Mononuclear cell (primary cell): ENCODE measurements around the gene DIO3. TPM values are rescaled to one million over a fixed set of nuclear protein-coding genes. Genes with fewer than 3 reads are reported as not detected.
"Not testable (repeated sequence)": the region's sequence is repeated elsewhere in the genome, so short reads cannot be mapped to it uniquely, and the experiment has no call there.

Source experiments
- H3K27me3 ChIP-seq: 2 replicates; pipeline ENCODE4 v1.6.0; 2011; ENCODE audit warnings: low read length, control low read depth; ENCODE audit not compliant: insufficient read depth
- H3K4me1 ChIP-seq: 2 replicates; pipeline ENCODE4 v1.5.1; 2011; ENCODE audit warnings: mild to moderate bottlenecking, low read length, control low read depth; ENCODE audit not compliant: insufficient read depth
- H3K4me3 ChIP-seq: 2 replicates; pipeline ENCODE4 v1.5.1; 2011; ENCODE audit warnings: mild to moderate bottlenecking, low read length, moderate library complexity
- H3K9me3 ChIP-seq: 2 replicates; pipeline ENCODE4 v1.5.1; 2011; ENCODE audit warnings: low read depth, mild to moderate bottlenecking, control low read depth, low read length
- total RNA-seq: library from RNA; depleted of rRNA; stranded (reverse); fragments of >200 nt; gene quantifications from one replicate; pipeline ENCODE4 v1.2.3, GENCODE V29; 2012

DIO3 gene
- total RNA-seq, 1 donor = not detected

- Histone ChIP-seq H3K4me3 (no peak overlapping the region), H3K9me3 (no peaks in the 10 kb centered on the region), H3K27me3 (no peaks in the 10 kb centered on the region), H3K4me1 (peaks cover 21% of the 10 kb centered on the region)
These were observed 25.5 kb upstream of the DIO3 start for GRCh38 chr14:101535701-101536207.

DNA sequence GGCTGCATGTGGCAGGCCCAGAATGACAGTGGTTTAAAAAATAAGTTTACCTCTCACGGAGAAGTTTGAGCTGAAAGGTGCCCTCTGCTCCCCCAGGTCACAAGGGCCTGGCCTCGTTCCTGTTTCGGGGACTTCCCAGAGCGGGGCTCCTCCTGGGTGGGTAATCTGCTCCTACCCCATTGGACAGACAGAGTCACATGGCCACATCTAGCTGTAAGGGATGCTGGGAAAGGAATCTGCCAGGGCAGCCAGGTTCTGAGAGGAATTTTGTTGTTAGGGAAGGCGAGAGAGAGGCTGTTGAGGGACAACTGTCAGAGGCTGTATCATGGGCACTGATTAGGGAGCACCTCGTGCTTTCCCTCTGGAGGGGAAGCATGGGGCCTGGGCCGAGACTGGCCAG lies 24.0 kb upstream of the DIO3 start:
- H3K9me3 ChIP-seq = no peaks in the 10 kb centered on the region
- H3K27me3 ChIP-seq = no peaks in the 10 kb centered on the region
- H3K4me3 ChIP-seq = no peak overlapping the region
- H3K4me1 ChIP-seq = peaks cover 21% of the 10 kb centered on the region

DNA sequence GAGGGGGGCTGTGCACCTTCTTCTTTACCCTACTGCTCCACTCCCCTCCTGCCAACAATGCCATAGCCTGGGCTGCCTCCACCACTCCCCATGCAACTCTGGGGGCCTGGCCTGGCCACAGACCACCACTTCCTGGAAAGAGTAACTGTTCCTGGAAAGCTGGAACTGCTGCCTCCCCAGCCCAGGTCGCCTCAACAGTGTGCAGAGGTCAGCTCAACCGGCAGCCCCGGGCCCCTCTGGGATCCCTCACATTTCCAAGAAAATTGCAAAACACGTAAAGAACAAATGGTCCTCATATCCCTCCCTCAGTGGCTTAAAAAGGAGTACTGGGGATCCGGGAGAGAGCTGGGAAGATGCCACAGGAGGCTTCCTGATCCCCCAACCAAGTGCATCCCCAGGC lies 22.4 kb upstream of the DIO3 start:
- H3K27me3 ChIP-seq = no peaks in the 10 kb centered on the region
- H3K4me1 ChIP-seq = peaks cover 21% of the 10 kb centered on the region
- H3K9me3 ChIP-seq = no peaks in the 10 kb centered on the region
- H3K4me3 ChIP-seq = no peak overlapping the region

DNA sequence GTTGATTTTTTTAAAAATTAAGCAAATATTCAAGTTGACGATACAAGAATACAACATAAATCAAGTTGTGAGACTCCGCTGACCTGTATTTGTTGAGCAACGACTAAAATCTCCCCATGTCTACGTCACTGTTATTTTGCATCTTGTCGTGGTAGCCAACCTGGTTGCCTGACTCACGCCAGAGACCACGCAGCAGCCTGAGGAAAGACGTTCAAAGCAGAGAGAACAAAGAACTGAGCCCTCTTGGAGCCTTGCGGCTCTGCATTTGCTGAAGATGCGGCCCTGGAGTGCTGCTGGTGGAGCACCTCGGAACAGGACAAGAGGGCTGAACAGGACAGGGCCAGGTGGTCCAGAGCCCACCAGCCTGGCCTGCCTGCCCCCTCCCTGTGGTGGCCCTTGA lies 21.4 kb upstream of the DIO3 start:
- Histone ChIP-seq H3K9me3 (no peaks in the 10 kb centered on the region), H3K27me3 (no peaks in the 10 kb centered on the region), H3K4me1 (peaks cover 17% of the 10 kb centered on the region), H3K4me3 (no peak overlapping the region)

DNA sequence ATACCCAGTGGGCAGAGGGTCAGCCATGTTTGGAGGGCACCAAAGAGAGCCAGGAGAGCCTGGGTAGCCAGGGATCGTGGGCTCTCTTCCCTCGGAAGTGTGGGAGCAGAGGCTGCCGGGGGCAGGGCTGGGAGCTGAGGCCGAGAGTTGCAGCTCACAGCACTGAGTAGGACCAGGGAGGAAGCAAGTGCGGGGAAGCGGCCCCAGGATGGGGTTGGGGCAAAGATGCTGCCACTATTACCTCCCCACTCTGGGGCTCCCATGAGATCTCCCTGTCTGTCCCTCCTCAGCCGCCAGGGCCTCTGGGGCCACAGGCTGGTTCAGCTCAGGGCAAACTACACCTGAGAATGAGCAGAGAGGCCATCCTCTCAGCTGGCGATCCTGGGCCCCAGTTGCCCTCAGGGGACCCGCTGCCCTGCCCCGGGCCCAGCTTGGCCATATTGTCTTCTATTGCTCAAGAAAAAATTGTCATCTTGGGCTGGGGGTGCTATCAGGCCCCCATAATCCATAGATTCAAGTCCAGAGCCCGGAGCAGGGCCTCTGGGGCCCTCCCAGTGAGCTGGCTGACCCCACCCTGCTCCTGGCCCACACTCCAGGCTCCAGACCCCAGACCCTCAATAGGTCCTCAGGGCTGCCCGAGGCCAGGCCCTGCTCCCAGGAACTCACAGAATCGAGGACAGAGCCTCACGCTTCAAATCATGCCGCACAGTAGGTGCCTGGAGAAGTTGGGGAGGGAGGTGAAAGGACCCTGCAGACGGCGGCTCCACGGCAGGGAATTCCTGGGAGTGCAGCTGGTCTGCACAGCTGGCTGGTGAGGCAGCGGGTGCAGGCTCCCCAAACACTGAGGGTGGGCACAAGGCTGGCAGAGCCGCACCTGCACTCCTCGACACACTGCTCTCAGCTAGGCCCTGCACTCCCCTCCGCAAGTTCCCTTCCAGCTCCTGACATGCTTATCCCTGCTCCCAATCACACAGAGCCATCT lies 20.5 kb upstream of the DIO3 start:
- peaks cover 8% of the 10 kb centered on the region for H3K4me1 ChIP-seq
- H3K4me3 ChIP-seq = no peak overlapping the region
- no peaks in the 10 kb centered on the region for H3K9me3 ChIP-seq
- no peaks in the 10 kb centered on the region for H3K27me3 ChIP-seq

DNA sequence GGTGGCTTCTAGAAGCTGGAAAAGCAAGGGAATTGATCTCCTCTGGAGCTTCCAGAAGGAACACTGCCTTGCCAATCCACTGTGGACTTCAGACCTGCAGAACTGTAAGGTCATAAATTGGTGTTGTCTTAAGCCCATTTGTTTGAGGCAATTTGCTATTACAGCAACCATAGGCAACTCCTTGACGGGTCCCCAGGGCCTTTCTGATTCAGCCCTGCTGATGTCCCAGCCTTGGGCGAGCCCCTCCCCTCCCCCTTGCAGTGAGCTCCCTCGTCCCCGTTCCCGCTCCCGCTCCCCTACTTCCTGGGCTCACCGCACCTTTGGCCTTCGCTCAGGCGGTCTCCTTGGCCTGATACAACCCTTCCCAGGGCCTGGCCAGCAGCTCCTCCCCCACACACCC lies 18.9 kb upstream of the DIO3 start:
- Histone ChIP-seq H3K4me3 (no peak overlapping the region), H3K9me3 (no peaks in the 10 kb centered on the region), H3K4me1 (no peaks in the 10 kb centered on the region), H3K27me3 (no peaks in the 10 kb centered on the region)

GRCh38 chr14:101543814-101544213 lies 17.5 kb upstream of the DIO3 start:
- no peaks in the 10 kb centered on the region for H3K4me1 ChIP-seq
- no peak overlapping the region for H3K4me3 ChIP-seq
- no peaks in the 10 kb centered on the region for H3K27me3 ChIP-seq
- no peaks in the 10 kb centered on the region for H3K9me3 ChIP-seq

DNA sequence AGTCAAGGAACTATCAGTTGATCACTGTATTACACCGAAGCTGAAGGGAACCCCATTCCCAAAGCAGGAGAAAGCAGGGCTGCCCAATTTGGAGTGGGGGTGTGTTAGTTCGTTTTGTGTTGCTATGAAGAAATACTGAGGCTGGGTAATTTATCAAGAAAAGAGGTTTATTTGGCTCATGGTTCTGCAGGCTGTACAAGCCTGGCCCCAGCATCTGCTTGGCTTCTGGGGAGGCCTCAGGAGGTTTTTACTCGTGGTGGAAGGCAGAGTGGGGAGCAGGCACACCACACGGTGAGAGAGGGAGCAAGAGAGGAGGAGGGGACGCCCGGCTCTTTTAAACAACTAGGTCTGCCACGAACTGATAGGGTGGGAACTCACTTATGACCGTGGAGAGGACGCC lies 16.7 kb upstream of the DIO3 start:
- Histone ChIP-seq H3K4me3 (no peak overlapping the region), H3K27me3 (no peaks in the 10 kb centered on the region), H3K9me3 (no peaks in the 10 kb centered on the region), H3K4me1 (no peaks in the 10 kb centered on the region)

GRCh38 chr14:101546706-101547105 lies 14.6 kb upstream of the DIO3 start:
- no peaks in the 10 kb centered on the region for H3K9me3 ChIP-seq
- H3K27me3 ChIP-seq = no peaks in the 10 kb centered on the region
- no peaks in the 10 kb centered on the region for H3K4me1 ChIP-seq
- H3K4me3 ChIP-seq = no peak overlapping the region

DNA sequence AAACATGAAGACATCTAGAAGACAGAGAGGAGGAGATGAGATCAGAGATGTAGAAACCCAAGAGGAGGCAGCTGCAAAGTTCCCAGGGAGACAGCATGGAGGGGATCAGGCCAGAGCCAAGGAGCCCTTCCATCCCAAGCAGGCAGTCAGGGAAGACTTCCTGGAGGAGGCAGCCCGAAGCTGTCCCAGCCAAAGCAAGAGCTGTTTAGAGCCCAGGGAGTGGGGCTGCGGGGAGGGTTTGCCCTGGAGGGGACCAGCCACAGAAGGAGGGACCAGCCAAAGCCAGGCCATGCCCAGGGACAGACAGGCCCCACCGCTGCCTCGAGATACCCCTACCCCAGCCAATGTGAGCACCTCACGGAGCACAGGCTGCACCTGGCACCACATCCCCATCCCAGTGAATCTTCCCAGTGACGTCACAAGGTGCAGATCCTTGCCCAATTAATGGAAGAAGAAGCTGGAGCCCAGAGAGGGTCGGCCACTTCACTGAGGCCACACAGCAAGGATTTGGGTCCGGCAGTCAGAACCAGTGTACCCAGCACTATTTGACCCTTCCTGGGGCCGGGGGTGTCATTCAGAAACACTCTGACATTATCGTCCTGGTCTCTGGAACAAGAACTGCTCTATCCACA lies 14.1 kb upstream of the DIO3 start:
- Histone ChIP-seq H3K4me1 (no peaks in the 10 kb centered on the region), H3K9me3 (no peaks in the 10 kb centered on the region), H3K27me3 (no peaks in the 10 kb centered on the region), H3K4me3 (no peak overlapping the region)

DNA sequence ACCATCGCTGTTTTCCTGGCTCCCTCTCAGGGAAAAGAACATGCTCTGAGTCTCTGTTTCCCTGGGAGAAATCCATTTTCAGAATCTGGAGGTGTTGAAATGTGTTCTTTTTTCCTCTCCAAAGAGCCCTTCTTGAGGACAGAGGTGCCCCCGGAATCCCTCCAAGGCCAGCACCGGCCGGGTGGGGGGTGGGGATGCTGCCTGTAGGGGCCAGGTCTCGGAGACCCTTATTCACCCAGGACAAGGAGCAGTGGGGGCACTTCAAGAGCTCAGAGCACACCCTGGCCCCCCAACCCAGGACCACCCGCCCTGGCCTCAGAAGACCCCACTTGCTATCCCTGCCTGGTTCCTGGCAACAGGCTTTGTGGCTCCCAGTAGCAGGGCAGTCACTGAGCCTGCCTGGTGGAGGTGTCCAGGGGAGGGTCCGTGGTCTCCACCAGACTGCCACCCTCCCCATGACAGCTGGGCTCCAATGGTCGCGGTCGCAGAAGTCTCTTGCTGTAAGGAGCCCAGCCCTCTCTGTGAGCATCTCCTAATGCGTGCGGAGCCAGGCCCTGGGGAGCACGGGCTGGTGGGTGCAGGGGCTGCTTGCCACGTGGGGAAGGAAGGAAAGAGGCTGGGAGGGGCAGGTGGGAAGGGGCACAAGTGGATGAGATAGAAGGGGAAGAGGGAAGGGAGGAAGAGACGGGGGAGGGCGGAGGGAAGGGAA lies 13.2 kb upstream of the DIO3 start:
- H3K4me3 ChIP-seq = no peak overlapping the region
- no peaks in the 10 kb centered on the region for H3K9me3 ChIP-seq
- no peaks in the 10 kb centered on the region for H3K27me3 ChIP-seq
- no peaks in the 10 kb centered on the region for H3K4me1 ChIP-seq

DNA sequence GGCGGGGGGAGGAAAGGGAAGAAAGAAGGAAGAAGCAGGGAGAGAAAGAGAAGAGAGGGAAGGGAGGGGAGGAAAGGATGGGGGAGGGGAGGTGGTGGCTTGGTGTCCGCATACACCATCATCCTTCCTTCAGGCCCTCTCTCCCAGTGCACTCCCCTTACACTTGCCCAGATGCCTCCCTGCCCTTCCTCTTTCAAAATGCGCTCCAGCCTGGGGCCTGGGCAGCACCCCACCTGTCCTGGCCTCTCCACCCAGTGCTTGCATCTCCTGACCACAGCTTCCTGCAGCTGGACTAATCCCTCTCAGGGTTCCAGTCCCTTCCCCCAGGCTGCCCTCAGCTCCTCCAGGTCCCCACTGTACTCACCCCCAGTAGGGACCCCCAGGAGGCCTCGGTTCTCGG lies 12.6 kb upstream of the DIO3 start:
- Histone ChIP-seq H3K27me3 (no peaks in the 10 kb centered on the region), H3K4me1 (no peaks in the 10 kb centered on the region), H3K4me3 (no peak overlapping the region), H3K9me3 (no peaks in the 10 kb centered on the region)

GRCh38 chr14:101549154-101549553 lies 12.1 kb upstream of the DIO3 start:
- Histone ChIP-seq H3K9me3 (no peaks in the 10 kb centered on the region), H3K4me1 (no peaks in the 10 kb centered on the region), H3K4me3 (no peak overlapping the region), H3K27me3 (no peaks in the 10 kb centered on the region)

DNA sequence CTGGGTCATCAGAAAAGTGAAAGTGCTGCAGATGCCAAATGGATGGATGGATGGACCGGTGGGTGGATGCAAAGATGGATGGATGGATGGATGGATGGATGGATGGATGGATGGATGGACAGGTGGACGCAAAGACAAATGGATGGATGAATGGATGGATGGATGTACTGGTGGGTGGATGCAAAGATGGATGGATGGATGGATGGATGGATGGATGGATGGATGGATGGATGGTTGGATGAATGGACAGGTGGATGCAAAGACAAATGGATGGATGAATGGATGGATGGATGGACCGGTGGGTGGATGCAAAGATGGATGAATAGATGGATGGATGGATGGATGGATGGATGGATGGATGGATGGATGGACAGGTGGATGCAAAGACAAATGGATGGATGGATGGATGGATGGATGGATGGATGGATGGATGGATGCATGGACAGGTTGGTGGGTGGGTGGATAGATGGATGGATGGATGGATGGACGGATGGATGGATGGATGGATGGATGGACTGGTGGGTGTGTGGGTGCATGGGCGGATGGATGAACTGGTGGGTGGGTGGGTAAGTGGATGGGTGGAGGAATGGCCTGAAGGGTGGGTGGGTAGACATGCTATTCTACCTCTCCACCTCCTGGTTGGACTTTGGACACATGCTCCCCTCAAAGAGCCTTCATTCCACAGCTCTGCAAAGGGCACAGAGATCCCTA lies 10.9 kb upstream of the DIO3 start:
- not testable (repeated sequence) for H3K27me3 ChIP-seq, H3K4me3 ChIP-seq, H3K4me1 ChIP-seq, H3K9me3 ChIP-seq
